DMS53 treated with DMSO at 0.1 percent for 48 hours (cell line): ENCODE results near the gene ZNF331.

ENCODE experiments used
- DNase-seq: peaks from one replicate; lab custom pipeline; 2025; ENCODE audit not compliant: unreplicated experiment; lab: John Stamatoyannopoulos, UW

ZNF331 gene

DNA sequence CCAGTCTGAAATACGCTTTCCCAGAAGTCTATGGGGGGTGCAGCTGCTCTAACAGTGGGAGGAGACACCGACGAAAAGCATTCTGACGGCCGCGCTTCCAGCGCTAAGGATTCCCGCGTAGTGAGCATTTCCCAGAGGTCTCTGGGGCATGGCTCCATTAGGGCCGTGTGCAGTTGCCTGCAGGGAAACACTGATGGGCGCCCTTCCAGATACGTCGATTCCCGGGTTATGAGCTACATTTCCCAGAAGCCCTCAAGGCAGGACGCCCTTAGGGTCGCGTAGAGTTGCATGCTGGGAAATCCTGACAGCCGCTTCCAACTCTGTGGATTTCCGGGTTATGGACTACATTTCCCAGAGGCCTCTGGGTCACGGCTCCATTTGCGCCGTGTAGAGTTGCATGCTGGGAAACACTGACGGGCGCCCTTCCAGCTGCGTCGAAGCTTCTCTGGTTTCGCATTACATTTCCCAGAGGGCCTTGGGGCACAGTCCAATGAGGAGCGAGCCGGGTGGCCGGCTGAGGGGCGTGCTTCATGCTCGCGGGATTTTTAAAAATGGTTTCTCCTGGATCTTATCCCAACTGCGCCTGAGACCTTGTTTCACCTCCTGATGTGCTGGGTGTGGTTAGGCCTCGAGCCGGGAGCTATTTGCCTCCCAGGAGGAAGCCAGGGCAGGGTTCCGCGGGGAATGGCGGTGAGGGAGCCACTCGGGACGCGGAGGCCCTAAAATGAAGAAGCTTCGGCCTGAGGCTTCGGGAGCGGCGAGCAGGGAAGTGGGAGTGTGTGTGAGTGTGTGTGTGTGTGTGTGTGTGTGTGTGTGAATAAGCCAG, 17.2 kb upstream of the ZNF331 start:
- peak; percentile 97 for DNase-seq

DNA sequence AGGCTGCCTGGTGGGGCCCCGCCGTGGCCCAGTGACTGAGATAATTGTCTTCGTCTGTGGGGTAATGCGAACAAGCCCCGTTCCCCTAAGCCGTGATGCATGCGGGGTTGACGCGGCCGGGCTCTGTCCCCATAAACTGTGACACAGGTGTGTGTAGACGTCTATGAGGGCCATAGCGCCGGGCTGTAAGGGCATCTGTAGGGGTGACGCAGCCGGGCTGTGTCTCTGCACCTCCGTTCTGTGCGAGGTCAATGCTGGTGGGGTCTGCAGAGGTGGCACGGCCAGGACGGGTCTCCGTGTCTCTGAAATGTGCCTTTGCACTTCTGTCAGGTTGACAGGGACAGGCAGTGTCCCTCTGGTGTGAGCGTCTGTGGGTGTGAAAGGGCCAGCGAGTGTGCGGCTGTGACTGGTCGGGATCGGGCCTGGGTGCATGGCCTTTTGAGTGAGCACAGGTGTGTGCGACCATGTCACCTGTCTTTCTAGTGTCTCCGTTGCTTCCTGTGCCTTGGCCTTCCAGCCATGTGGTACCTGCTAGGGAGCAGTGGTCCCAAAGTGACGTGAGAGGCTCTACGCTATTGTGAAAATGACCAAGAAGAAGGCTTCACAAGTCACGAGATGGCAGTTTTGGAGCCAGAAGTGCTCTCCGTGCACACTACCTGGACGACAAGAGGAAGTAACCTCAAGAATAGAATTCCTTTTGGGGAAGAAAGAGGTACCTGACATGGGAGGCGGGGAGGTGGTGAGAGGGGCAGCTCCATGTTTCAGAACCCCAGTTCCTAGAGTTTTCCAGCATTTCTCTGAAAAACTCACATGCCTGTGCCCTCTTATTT, 16.4 kb upstream of the ZNF331 start:
- no peak for DNase-seq

DNA sequence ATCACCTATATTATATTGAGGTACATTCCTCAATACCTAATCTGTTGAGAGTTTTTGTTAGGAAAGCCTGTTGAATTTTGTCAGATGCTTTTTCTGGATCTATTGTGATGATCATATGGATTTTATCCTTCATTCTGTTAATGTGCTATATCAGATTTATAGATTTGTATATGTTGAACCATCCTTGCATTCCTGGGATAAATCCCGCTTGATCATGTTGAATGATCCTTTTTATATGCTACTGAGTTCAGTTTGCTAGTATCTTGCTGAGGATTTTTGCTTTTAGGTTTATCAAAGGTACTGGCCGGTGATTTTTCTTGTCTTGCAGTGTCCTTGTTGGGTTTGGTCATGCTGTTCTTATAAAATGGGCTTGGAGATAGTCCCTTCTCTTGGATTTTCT, 12.0 kb upstream of the ZNF331 start:
- DNase-seq = no peak

DNA sequence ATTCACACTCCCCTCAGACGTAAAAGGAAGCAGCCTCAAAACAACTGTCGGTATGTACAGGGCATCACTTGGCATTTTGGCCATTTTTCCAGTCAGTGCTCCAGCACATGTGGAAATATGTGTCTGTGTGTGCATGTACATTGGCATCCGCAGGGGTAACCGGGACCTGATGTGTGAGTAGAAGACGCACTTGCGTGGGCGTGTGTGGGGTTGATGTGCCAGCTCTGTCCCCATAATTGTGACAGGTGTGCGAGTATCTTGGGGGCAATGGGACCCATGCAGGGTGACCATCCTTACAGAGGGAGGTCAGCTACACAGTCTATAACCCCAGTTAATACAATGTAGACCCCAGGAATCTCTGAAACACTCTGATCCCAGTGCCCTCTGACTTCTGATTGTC, 7.3 kb upstream of the ZNF331 start:
- no peak for DNase-seq

DNA sequence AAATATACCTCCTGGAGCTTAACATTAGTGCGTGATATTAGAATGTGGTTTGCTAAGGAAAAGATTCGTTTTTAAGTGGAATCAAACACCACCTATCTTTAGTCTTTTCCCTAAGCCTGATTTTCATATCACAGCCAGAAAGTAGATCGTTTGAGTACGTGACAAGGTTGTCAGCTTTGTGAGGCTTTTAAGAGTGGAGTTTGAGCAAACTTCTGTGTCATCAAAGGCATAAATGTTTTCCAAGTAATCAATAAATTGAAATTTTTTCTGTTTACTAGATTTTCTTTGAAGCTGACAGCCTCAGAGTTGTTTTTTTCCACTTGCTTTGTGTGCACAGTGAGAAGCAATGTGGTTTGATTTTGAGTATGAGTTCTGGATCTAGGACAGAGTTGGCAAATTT, 6.5 kb upstream of the ZNF331 start:
- no peak for DNase-seq

DNA sequence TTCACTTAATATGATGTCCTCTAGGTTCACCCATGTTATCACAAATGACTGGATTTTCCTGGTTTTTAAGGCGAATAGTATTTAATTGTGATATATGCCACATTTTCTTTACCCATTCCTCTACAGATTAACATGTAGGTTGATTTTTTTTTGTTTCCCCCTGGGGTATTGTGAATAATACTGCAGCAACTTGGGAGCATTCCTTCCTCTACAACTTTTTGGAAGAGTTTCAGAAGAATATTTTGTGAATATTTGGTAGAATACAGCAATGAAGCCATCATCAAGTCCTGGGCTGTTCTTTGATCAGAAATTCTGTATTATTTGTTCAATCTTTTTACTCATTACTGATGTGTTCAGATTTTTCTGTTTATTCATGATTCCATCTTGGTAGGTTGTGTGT, 5.6 kb upstream of the ZNF331 start:
- no peak for DNase-seq

DNA sequence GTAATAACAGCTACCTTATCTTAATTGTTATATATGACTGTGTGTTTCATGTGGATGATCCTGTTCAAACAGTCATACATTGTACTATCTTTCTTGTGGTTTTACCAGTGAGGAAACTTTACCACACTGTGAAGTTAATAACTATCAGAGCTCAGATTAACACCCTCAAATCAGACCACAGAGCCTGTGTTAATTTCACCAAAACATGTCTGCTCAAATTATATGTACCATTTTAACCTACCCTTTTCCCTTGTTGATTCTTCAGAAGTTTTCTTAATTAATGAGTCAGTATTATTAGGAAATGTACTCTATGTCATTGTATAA, 1.8 kb upstream of the ZNF331 start:
- DNase-seq = no peak

DNA sequence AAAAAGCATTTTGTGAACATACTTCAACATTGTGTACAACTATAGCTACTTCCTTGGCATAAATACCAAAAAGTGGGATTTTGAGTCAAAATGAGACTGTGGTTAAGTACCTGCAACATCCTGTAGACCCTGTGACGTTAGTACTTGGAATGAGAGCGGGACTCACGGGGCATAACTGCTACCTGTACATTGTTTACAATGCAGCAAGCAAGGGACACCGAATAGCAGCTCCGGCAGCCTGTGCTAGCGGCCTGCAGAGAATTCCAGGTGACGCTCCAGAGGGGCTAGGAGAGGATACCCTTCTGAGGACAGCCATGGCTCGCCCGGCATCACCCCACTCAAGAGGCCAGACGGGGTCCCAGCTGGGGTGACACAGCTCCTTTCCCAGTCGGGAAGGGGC, 824 bp upstream of the ZNF331 start:
- DNase-seq = peak; percentile 23

DNA sequence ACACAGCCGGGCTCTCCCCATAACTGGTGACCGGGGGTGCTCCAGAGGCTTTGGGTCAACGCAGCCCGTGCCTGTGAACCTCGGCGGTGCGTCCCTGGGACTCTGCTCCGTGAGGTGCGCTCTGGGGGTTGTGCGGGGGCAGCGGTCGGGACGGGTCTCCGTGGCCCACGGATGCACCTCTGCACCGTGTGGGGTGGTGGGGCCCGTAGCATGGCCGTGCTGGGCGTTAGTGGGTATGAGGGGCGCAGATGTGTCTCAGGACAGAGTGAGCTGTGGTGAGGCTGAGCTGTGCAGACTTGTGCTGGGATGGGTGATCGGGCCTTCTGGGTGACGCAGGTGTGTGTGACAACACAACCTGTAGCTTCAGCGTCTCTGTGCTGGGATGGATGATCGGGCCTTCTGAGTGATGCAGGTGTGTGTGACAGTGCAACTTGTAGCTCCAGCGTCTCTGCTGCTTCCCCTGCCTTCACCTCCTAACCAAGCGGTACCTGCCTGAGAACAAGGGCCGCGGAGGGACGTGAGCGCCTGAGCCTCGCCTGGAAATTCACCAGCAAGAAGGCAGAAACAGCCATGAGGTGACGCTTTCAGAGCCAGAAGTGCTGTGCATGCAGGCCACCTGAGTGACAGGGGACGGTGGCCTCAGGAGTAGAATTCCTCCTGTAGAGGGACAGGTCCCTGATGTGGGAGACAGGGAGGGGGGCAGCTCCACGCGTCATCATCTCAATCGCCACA, 599 bp downstream of the ZNF331 start:
- no peak for DNase-seq

DNA sequence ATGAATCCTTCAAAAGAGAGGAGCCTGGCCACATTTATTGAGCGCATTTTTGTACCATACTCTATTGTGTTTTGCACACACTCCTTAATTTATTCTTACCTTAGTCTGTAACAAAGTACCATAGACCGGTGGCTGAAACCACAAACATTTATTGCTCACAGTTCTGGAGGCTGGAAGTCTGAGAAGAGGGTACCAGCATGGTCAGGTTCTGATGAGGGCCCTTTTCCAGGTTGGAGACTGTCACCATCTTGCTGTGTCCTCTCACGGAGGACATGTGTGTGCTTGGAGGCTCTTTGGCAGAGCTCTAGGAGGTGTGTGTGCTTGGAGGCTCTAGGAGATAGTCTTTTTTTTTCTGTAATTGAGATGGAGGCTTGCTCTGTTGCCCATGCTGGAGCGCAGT, 2.1 kb downstream of the ZNF331 start:
- DNase-seq = no peak

DNA sequence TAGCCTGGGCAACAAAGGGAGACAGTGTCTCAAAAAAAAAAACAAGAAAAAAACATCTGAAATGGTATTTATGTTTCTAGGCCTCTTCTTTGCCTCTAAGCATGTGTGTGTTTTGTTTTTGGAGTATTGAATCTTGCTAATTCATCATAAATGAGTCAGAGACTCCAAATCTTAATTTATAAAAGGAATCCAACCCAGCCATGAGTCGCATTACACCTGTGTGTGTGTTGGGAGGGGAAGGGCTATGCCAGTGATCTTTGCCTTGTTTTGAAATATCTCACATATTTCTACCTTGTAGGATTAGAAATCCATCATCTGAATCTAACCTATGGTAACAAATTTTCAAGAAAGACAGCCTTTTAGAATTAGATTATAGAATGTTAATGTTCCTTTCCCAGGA, 4.0 kb downstream of the ZNF331 start:
- DNase-seq = no peak

DNA sequence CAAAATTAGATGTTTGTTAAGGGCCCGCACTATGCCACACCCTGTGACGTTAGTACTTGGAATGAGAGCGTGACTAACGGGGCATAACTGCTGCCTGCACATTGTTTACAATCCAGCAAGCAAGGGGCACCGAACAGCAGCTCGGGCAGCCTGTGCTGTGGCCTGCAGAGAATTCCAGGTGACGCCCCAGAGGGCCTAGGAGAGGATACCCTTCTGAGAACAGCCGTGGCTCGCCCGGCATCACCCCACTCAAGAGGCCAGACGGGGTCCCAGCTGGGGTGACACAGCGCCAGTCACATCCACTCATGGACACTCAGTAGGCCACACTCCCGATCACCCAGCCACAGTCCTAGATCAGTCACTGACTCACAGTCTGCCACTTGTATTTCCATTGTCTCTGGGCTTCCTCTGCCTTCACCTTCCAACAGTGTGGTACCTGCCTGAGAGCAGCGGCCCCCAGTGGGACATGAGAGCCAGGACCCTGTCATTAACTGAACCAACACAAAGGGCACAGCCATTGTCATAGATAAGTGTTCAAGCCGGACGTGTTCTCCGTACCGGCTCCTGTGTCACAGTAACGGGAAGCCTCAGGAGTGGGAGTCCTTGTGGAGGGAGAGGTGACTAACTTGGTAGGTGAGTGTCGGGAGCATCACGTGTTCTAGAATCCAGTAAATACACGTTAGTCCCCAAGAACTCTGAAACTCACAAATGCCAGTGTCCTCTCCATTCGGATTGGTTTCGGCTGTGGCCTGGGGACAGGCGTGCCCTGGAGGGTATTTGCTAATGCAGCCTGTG, 7.5 kb downstream of the ZNF331 start:
- DNase-seq = no peak

DNA sequence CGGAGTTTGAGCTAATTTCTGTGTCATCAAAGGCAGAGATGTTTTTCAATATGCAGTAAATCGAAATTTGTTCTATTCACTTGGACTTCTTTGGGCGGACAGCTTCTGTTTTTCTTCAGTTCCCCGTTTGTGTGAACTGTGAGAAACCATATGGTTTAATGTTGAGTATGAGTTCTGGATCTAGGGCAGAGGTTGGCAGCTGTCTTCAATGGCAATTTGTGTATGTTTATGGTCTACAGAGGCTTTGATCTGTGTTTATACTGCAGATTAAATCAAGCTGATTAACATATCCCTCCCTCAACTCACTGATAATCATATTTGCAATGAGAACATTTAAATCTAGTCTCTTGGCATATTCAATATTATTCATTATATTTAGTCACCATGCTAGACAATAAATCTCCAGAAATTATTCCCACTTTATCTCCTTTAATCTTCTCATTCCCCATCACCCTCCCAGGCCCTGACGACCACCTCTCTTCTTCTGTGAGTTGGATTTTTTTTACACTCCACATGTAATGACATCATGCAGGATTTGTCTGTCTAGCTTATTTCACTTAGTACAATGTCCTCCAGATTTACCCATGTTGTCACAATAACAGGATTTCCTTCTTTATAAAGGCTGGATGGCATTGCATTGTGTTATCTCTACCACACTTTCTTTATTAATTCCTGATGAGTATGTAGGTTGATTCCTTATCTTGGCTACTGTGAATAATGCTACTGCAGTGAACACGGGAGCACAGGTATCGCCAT, 9.0 kb downstream of the ZNF331 start:
- DNase-seq = no peak

DNA sequence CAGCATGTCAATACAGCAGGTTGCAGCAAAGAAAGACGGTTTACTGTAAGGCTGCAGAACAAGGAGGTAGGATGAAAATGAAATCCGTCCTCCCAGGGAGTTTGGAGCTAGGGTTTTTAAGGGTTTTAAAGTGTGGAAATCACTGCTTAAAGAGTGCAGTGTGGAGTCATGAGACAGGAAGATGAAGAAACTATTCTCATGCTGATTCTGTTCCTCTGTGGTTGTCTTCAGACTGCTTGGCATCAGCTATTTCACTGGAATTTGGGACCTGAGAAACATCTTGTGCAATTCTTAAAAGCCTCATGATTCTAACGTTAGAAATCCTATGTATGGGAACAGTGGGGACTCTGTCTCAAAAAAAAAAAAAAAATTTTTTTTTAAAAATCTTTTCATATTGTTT, 11.4 kb downstream of the ZNF331 start:
- DNase-seq = no peak

DNA sequence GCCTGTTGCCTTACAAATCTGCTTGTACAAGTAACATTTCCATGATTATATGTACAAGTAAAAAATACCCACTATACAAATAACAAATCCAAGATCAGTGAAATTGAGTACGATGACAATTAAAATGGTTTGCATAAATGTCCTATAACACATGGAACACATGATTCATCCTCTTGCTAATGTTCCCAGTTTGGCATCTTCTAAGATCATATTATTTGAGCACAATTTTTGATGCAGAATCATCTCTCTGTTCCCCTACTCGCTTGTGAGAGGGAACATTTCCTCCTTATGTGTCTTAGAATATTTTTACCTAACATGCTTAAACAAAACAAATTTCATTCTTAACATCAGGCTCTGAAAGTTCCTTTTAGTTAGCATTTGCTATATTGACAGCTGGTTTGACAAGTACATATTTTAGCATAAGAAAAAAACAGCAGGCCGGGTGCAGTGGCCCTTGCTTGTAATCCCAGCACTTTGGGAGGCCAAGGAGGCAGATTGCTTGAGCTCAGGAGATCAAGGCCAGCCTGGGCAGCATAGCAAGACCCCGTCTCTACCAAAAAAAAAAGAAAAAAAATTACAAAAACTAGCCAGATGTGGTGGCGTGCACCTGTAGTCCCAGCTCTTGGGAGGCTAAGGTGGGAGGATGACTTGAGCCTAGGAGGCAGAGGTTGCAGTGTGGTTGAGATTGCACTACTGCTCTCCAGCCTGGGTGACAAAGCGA, 14.2 kb downstream of the ZNF331 start:
- DNase-seq = no peak

DNA sequence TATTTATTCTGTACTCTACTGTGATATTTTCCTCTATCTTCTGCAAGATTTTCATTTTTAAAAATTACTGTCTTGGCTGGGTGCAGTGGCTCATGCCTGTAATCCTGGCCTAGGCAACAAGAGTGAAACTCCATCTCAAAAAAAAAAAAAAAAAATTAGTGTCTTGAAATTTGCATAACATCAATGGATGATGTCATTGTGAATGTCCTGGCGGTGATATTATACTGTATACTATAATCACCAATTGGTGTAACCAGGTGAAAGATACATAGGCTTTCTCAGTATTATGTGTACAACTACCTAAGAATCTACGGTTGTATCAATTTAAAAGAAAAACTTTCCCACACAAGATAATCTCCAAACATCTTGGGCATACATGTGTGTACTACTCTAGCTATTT, 15.2 kb downstream of the ZNF331 start:
- DNase-seq = no peak

DNA sequence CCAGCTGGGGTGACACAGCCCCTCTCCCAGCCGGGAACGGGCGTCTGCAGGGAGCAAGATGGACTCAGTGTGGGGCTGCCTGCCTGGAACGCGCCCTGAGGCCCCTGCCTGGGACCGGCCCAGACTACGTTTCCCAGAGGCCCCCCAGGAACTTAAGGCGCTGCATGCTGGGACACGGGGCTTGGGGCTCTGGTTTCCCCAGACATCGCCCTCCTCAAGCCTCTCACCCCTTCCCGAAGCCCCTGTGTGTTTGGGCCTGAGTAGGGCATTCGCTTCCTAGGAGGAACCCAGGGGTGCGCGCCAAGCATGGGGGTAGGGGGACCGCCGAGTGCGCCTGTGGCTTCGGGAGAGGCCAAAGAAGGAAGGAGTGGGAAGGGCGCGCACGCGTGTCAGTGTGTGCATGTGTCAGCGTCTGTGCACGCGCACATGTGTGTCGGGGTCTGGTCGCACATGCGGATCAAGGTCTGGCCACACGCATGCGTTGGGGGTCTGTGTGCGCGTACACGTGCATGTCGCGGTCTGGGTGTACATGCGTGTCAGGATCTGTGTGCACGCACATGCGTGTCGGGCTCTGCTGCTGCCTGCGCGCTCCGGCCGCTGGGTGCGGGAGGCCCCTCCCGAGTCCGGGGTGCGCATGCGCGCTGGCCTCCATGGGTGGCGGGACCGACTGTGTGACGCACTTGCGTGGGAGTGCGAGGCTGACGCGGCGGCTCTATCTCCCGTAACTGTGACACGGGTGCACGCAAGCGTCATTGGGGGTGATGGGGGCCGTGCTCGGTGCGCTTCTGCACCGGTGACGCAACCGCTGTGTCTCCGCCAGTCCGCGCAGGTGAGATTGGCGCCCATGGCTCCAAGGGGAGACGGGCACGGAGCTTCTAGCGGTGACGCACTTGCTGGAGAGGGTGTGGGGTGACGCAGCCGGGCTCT, 16.2 kb downstream of the ZNF331 start:
- DNase-seq = peak; percentile 10

DNA sequence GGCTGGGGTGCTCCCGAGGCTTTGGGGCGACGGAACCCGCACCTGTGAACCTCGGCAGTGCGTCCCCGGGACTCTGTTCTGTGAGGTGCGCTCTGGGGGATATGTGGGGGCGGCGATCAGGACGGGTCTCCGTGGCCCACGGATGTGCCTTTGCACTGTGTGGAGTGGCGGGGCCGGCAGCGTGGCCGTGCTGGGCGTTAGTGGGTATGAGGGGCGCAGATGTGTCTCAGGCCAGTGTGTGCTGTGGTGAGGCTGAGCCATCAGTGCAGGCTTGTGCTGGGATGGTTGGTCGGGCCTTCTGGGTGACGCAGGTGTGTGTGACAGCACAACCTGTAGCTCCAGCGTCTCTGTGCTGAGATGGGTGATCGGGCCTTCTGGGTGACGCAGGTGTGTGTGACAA, 16.9 kb downstream of the ZNF331 start:
- no peak for DNase-seq

DNA sequence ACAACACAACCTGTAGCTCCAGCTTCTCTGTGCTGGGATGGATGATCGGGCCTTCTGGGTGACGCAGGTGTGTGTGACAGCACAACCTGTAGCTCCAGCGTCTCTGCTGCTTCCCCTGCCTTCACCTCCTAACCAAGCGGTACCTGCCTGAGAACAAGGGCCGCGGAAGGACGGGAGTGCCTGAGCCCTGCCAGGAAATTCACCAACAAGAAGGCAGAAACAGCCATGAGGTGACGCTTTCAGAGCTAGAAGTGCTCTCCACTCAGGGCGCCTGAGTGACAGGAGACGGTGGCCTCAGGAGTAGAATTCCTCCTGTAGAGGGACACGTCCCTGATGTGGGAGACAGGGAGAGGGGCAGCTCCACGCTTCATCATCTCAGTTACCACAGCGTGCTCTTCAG, 17.4 kb downstream of the ZNF331 start:
- no peak for DNase-seq
